K562 (cell line): ENCODE results near the gene RPUSD2. TPM values are rescaled to one million over a fixed set of nuclear protein-coding genes. Genes with fewer than 3 reads are reported as not detected.

Source experiments
- FUS ChIP-seq: fragments of 200-400 bp; formaldehyde crosslinking; optimal IDR thresholded peaks from 2 replicates; pipeline ENCODE3; 2017; ENCODE audit warnings: low read depth, low read length
- HIVEP1 ChIP-seq: fragments of 250-450 bp; sonication (Bioruptor Pico); IDR thresholded peaks from 2 replicates; pipeline ENCODE4 v1.4.0; 2020; ENCODE audit warnings: mild to moderate bottlenecking
- JUNB ChIP-seq: fragments of 450-650 bp; formaldehyde crosslinking; conservative IDR thresholded peaks from 2 replicates; pipeline ENCODE4 v1.4.0; 2020; ENCODE audit warnings: mild to moderate bottlenecking
- MEF2A ChIP-seq: IDR thresholded peaks from 2 replicates; pipeline ENCODE4 v1.6.1; 2011; ENCODE audit warnings: low read depth, mild to moderate bottlenecking, low read length, moderate library complexity; ENCODE audit not compliant: control insufficient read depth
- MNT ChIP-seq, 2 experiments: fragments of 450-650 bp; conservative IDR thresholded peaks; 2 replicates each; pipeline ENCODE4 v1.6.1; 2017; ENCODE audit warnings: mild to moderate bottlenecking in 2 of 2, moderate library complexity in 2 of 2
- POLR2H ChIP-seq: IDR thresholded peaks from 2 replicates; pipeline ENCODE4 v1.6.1; 2016; ENCODE audit warnings: missing genetic modification characterization, low read depth, mild to moderate bottlenecking, control low read depth, missing compliant biosample characterization, moderate library complexity
- RERE ChIP-seq: sonication (generic); formaldehyde crosslinking; IDR thresholded peaks from 2 replicates; pipeline ENCODE4 v1.8.0; 2023; ENCODE audit warnings: missing genetic modification reagents, mild to moderate bottlenecking, borderline replicate concordance
- TCFL5 ChIP-seq: fragments of 250-450 bp; sonication (Bioruptor Pico); conservative IDR thresholded peaks from 2 replicates; pipeline ENCODE4 v1.6.1; 2021; ENCODE audit warnings: mild to moderate bottlenecking, moderate library complexity, matching md5 sums
- ZKSCAN1 ChIP-seq: fragments of 150-350 bp; IDR thresholded peaks from 2 replicates; pipeline ENCODE4 v1.6.1; 2016; ENCODE audit warnings: low read depth, low read length
- ZNF121 ChIP-seq: sonication (generic); formaldehyde crosslinking; conservative IDR thresholded peaks from 2 replicates; pipeline ENCODE4 v1.8.0; 2022; ENCODE audit warnings: missing genetic modification reagents
- ZNF407 ChIP-seq: fragments of 450-650 bp; IDR thresholded peaks from 2 replicates; pipeline ENCODE4 v1.6.1; 2016; ENCODE audit warnings: low read depth
- ZNF766 ChIP-seq: fragments of 200-800 bp; sonication (Bioruptor generic); conservative IDR thresholded peaks from 2 replicates; pipeline ENCODE4 v1.6.1; 2016; ENCODE audit warnings: missing genetic modification characterization, missing compliant biosample characterization
- polyA plus RNA-seq, 8 experiments: library from polyadenylated mRNA; depleted of rRNA in 4 of 8; stranded (reverse) in 5 of 8; unstranded in 3 of 8; fragments of >200 nt; fragmentation: Nextera tagmentation in 2 of 8; fragmentation: Illumina TruSeq in 1 of 8; extraction: Ambion mirVana in 2 of 8; extraction: Trizol in 1 of 8; gene quantifications; 2 replicates each; pipeline versions ENCODE4 v1.2.1 to v1.2.3, GENCODE V29; 2011 to 2014; ENCODE audit warnings: inconsistent platforms in 1 of 8, missing spikeins in 1 of 8
- total RNA-seq, 7 experiments: library from RNA; depleted of rRNA in 6 of 7; stranded (reverse); fragments of >200 nt in 6 of 7; fragmentation: Illumina TruSeq in 2 of 7; extraction: Trizol in 2 of 7; gene quantifications; 2 replicates each; pipeline versions ENCODE4 v1.2.1 to v1.2.3, GENCODE V29; 2011 to 2021; ENCODE audit warnings: low replicate concordance in 1 of 7

RPUSD2 gene
- total and polyA plus RNA-seq, 9 of the 15 experiments (the other 6 are each of a cell fraction or from before 2014, with no cell fraction given): 3.7 to 30.2 (median 14.3) TPM

- TF ChIP-seq ZNF407 (no peak), JUNB (CRISPR knock-in tag) (no peak), ZNF121 (CRISPR knock-in tag) (peak; percentile 32), MEF2A (no peak), POLR2H (tag) (peak; percentile 87), ZNF766 (CRISPR knock-in tag) (0 out of 2 replicates have a peak, but pooled peaks have one; percentile 64), RERE (CRISPR knock-in tag) (no peak), TCFL5 (no peak), HIVEP1 (CRISPR knock-in tag) (no peak), ZKSCAN1 (peak; percentile 79), FUS (no peak), MNT (conservative IDR thresholded peaks at IDR 0.05) (peak; percentile 72 to 87)
Observed at GRCh38 chr15:40558952-40559742, 10.0 kb upstream of the RPUSD2 start (continued).
